ENCODE data around the gene CNTF. TPM values are rescaled to one million over a fixed set of nuclear protein-coding genes. Genes with fewer than 3 reads are reported as not detected.

Gene CNTF
- total RNA-seq, 1 donor from 2014 or later = 1.6 TPM

- TF ChIP-seq, protein P1, sequence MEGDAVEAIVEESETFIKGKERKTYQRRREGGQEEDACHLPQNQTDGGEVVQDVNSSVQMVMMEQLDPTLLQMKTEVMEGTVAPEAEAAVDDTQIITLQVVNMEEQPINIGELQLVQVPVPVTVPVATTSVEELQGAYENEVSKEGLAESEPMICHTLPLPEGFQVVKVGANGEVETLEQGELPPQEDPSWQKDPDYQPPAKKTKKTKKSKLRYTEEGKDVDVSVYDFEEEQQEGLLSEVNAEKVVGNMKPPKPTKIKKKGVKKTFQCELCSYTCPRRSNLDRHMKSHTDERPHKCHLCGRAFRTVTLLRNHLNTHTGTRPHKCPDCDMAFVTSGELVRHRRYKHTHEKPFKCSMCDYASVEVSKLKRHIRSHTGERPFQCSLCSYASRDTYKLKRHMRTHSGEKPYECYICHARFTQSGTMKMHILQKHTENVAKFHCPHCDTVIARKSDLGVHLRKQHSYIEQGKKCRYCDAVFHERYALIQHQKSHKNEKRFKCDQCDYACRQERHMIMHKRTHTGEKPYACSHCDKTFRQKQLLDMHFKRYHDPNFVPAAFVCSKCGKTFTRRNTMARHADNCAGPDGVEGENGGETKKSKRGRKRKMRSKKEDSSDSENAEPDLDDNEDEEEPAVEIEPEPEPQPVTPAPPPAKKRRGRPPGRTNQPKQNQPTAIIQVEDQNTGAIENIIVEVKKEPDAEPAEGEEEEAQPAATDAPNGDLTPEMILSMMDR (IDR thresholded peaks at IDR 0.05; ENCODE audit: unreplicated experiment) = no peak
- no peak for DNase-seq (ENCODE audit: low spot score)
- Mint-ChIP-seq H3K4me1 (ENCODE audit: unreplicated experiment) (peaks cover 28% of the 10 kb centered on the region), H3K9me3 (ENCODE audit: unreplicated experiment) (no peaks in the 10 kb centered on the region), H3K27ac (ENCODE audit: unreplicated experiment) (peak overlapping the region; percentile 99), H3K36me3 (ENCODE audit: low read depth, unreplicated experiment) (peaks cover 17% of the 10 kb centered on the region), H3K27me3 (ENCODE audit: unreplicated experiment) (peaks cover 20% of the 10 kb centered on the region), H3K4me3 (ENCODE audit: unreplicated experiment) (peak overlapping the region; percentile 97)
These were observed 45.5 kb upstream of the CNTF start for GRCh38 chr11:58576887-58577471.

DNA sequence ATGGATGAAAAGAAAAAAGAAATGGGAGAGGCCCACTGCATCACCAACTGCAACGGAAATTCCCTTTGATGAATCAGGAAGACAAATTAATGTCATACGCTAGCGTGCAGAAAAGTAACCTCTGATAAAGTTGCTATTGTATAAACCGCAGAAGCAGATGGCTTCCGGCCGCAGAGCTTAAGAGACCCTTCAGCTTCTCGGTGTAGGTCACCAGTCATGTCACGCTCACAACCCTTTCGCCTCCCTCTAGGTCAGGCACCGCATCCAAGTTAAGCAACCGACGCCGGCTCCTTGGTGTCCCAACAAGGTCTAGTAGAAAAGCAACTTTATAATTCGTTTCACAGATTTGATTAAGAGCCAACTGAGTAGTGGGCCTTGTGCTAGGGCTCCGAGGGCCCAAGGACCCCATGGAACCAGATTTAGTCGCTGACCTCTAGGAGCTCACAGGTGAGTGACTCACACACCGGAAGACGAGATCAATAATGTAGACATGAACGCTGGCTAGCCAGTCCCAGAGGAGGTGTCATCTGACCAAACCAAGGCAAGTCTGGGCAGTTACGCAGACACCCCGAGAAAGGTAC lies 44.8 kb upstream of the CNTF start:
- Mint-ChIP-seq H3K9me3 (ENCODE audit: unreplicated experiment) (no peaks in the 10 kb centered on the region), H3K4me3 (ENCODE audit: unreplicated experiment) (peak overlapping the region; percentile 97), H3K4me1 (ENCODE audit: unreplicated experiment) (peaks cover 29% of the 10 kb centered on the region), H3K27ac (ENCODE audit: unreplicated experiment) (peak overlapping the region; percentile 99), H3K36me3 (ENCODE audit: low read depth, unreplicated experiment) (peaks cover 17% of the 10 kb centered on the region), H3K27me3 (ENCODE audit: unreplicated experiment) (peaks cover 20% of the 10 kb centered on the region)
- DNase-seq (ENCODE audit: low spot score) = peak; percentile 46
- TF ChIP-seq, protein P1 (IDR thresholded peaks at IDR 0.05; ENCODE audit: unreplicated experiment) = no peak

DNA sequence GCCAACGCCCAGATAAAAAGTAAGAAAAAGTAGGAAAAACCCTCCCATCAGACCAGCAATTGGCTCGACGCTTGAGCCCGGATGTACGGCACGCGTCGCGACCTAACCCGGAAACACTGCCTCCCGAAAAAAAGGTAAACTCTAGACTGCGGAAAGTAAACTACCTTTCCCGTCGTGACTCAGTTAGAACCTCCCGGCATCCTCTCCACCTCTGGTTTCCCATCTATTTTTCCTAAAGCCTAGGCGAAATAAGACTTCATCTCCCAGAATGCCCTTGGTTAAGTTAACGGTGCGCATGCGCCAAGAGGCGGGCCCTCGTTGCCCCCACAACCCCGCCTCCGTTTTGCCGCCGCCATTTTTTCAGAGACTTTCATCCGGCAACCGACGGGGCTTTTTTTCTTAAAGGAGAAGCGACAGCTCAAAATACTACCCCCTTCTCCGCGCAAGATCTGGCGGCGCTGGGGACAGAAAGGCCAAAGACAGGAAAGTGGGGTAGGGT lies 44.3 kb upstream of the CNTF start:
- peak overlapping the region; percentile 99 for H3K27ac Mint-ChIP-seq (ENCODE audit: unreplicated experiment)

DNA sequence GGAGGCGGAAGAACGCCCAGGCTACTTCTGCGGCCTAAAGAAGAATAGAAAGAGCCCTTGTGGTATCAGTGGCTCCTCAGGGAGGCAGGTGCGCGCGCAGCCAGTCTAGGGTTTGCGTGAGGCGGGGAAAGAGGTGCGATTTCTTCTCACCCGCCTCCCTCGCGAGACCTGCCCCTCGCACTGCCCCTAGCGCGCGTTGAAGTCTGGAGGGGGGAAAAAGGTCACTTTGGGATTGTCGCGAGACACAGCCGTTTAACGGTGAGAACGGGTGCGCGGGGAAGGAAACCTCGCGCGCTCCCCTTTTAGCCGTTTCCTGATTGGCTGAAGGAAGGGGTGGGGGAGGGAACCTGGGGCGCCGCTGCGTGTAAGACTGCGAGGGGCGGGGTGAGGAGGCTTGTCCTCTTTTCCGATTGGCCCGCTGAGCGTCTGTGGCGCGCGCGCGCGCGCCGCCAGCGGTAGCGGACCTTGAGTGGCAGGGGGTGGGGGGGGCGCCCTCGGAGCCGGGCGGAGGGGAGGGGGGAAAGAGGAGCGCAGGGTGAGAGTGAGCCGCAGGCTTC lies 43.8 kb upstream of the CNTF start, which contains the start of gene ZFP91:
Gene ZFP91, plus strand, starts transcription at position 429 of the 557 bp plus-strand sequence. CDS start 219 bp downstream, outside the sequence.
- peaks cover 17% of the 10 kb centered on the region for H3K36me3 Mint-ChIP-seq (ENCODE audit: low read depth, unreplicated experiment)
- TF ChIP-seq, protein P1 (IDR thresholded peaks at IDR 0.05; ENCODE audit: unreplicated experiment) = no peak
- H3K4me3 Mint-ChIP-seq (ENCODE audit: unreplicated experiment) = peak within 1 kb of the TSS; percentile 98
- peak; percentile 94 for DNase-seq (ENCODE audit: low spot score)
- peak within 1 kb of the TSS; percentile 100 for H3K27ac Mint-ChIP-seq (ENCODE audit: unreplicated experiment)
- H3K9me3 Mint-ChIP-seq (ENCODE audit: unreplicated experiment) = no peaks in the 10 kb centered on the region
- H3K4me1 Mint-ChIP-seq (ENCODE audit: unreplicated experiment) = peaks cover 29% of the 10 kb centered on the region
- H3K27me3 Mint-ChIP-seq (ENCODE audit: unreplicated experiment) = peaks cover 20% of the 10 kb centered on the region

More for the DNA sequence above, 44.3 kb upstream of the CNTF start:
- TF ChIP-seq, protein P1 (IDR thresholded peaks at IDR 0.05; ENCODE audit: unreplicated experiment) = no peak
- peaks cover 17% of the 10 kb centered on the region for H3K36me3 Mint-ChIP-seq (ENCODE audit: low read depth, unreplicated experiment)
- peak; percentile 87 for DNase-seq (ENCODE audit: low spot score)
- peak overlapping the region; percentile 97 for H3K4me3 Mint-ChIP-seq (ENCODE audit: unreplicated experiment)
- peaks cover 20% of the 10 kb centered on the region for H3K27me3 Mint-ChIP-seq (ENCODE audit: unreplicated experiment)
- no peaks in the 10 kb centered on the region for H3K9me3 Mint-ChIP-seq (ENCODE audit: unreplicated experiment)
- H3K4me1 Mint-ChIP-seq (ENCODE audit: unreplicated experiment) = peaks cover 29% of the 10 kb centered on the region
